HCT116 (cell line): Measurements from ENCODE around the gene NDUFA11.

Source experiments
- CEBPB ChIP-seq: IDR thresholded peaks from 2 replicates; pipeline ENCODE4 v1.6.1; 2012; ENCODE audit warnings: low read depth
- CTCF ChIP-seq, 3 experiments: fragments of 200-600 bp in 1 of 3; sonication (generic) in 1 of 3; IDR thresholded peaks in 2 of 3; conservative IDR thresholded peaks in 1 of 3; 2 replicates each; pipeline ENCODE4 v1.5.1; 2012 to 2017; ENCODE audit warnings: low read depth in 2 of 3, low read length in 2 of 3, antibody characterized with exemption in 1 of 3, borderline replicate concordance in 1 of 3, control low read depth in 1 of 3, mild to moderate bottlenecking in 1 of 3, mixed read lengths in 1 of 3, mixed run types in 1 of 3, moderate library complexity in 1 of 3; ENCODE audit not compliant: insufficient read depth in 1 of 3
- EGR1 ChIP-seq: IDR thresholded peaks from 2 replicates; pipeline ENCODE4 v1.6.1; 2012; ENCODE audit warnings: low read depth
- EZH2 ChIP-seq: fragments of 200-600 bp; sonication (generic); IDR thresholded peaks from 2 replicates; pipeline ENCODE4 v1.6.1; 2017; ENCODE audit warnings: antibody characterized with exemption, mixed run types
- EZH2phosphoT487 ChIP-seq: fragments of 200-600 bp; IDR thresholded peaks from 2 replicates; pipeline ENCODE4 v1.6.1; 2018; ENCODE audit warnings: antibody characterized with exemption, borderline replicate concordance
- FOSL1 ChIP-seq: IDR thresholded peaks from 2 replicates; pipeline ENCODE4 v1.6.1; 2012; ENCODE audit warnings: low read depth
- JUND ChIP-seq: IDR thresholded peaks from 2 replicates; pipeline ENCODE4 v1.6.1; 2012
- POLR2A ChIP-seq: IDR thresholded peaks from 2 replicates; pipeline ENCODE4 v1.7.0; 2011; ENCODE audit warnings: borderline replicate concordance; ENCODE audit not compliant: insufficient read depth, insufficient read length; ENCODE audit errors: extremely low read depth
- RAD21 ChIP-seq: IDR thresholded peaks from 2 replicates; pipeline ENCODE4 v1.6.1; 2012; ENCODE audit warnings: low read depth, mild to moderate bottlenecking
- REST ChIP-seq: IDR thresholded peaks from 2 replicates; pipeline ENCODE4 v1.6.1; 2012; ENCODE audit warnings: low read depth
- SIN3A ChIP-seq: IDR thresholded peaks from 2 replicates; pipeline ENCODE4 v1.6.1; 2012; ENCODE audit warnings: low read depth
- YY1 ChIP-seq: IDR thresholded peaks from 2 replicates; pipeline ENCODE4 v1.6.1; 2011; ENCODE audit warnings: low read length, low read depth, moderate library complexity, mild to moderate bottlenecking; ENCODE audit not compliant: insufficient replicate concordance; ENCODE audit errors: extremely low read depth
- ZFX ChIP-seq: fragments of 450-650 bp; IDR thresholded peaks from 2 replicates; pipeline ENCODE4 v1.6.1; 2017

- TF ChIP-seq POLR2A = no peak
- TF ChIP-seq CTCF (IDR thresholded peaks at IDR 0.05 in 2 of 3, conservative IDR thresholded peaks at IDR 0.05 in 1 of 3; ENCODE audit: borderline replicate concordance in 1 of 3, insufficient read depth in 1 of 3, low read depth in 2 of 3, low read length in 2 of 3) = peak in 2 of 3 experiments; percentile 32 to 36; a peak in 4 of 6 replicates
- TF ChIP-seq EZH2 = no peak
- TF ChIP-seq EGR1 = no peak
- TF ChIP-seq REST = no peak
- TF ChIP-seq ZFX = no peak
- no peak for TF ChIP-seq CEBPB
- no peak for TF ChIP-seq SIN3A
- TF ChIP-seq EZH2phosphoT487 = no peak
- TF ChIP-seq JUND = no peak
- no peak for TF ChIP-seq YY1
- TF ChIP-seq RAD21 = no peak
- no peak for TF ChIP-seq FOSL1
Measured at GRCh38 chr19:5897189-5897969, 6.2 kb downstream of the NDUFA11 start.
